Nephron progenitor cell (in vitro differentiated cells): ENCODE measurements around the gene TAAR9.

Experiments used
- DNase-seq: peaks from one replicate; pipeline ENCODE4 v3.0.0; 2021
- H3K27ac Mint-ChIP-seq: 2 replicates; pipeline ENCODE4 v1.8.0; 2021; ENCODE audit warnings: mild to moderate bottlenecking, moderate library complexity, mixed read lengths
- H3K27me3 Mint-ChIP-seq: 2 replicates; pipeline ENCODE4 v1.8.0; 2021; ENCODE audit warnings: mild to moderate bottlenecking, low read depth, mixed read lengths; ENCODE audit not compliant: poor library complexity
- H3K36me3 Mint-ChIP-seq: 2 replicates; pipeline ENCODE4 v1.8.0; 2021; ENCODE audit warnings: low read depth, mixed read lengths
- H3K4me1 Mint-ChIP-seq: 2 replicates; pipeline ENCODE4 v1.8.0; 2021; ENCODE audit warnings: mixed read lengths
- H3K4me3 Mint-ChIP-seq: 2 replicates; pipeline ENCODE4 v1.8.0; 2021; ENCODE audit warnings: mild to moderate bottlenecking, moderate library complexity, mixed read lengths
- H3K9me3 Mint-ChIP-seq: 2 replicates; pipeline ENCODE4 v1.8.0; 2021; ENCODE audit warnings: mild to moderate bottlenecking, moderate library complexity, mixed read lengths
- TF ChIP-seq, protein P1 (sequence below): fragments of 200-600 bp; sonication (generic); IDR thresholded peaks from 2 replicates; pipeline ENCODE4 v1.5.0; 2021; ENCODE audit warnings: antibody characterized with exemption

Gene TAAR9

DNA sequence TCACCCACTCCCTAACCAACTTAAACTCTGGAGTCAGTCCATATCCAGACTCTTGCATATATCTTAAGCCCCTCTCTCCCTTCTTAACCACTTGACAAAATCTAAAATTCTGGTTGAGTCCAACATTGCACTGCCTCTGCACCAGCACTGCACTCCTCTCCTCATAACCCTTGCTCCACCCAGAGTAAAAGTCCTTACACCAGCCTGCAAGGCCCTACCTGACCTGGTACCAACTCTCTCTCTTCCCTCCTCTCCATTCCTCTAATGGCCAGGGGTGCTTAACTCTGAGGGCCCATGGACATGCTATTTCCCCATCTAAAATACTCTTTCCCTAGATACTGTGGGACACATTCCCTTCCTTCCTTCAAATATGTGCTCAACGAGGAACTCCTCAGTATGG is 46.2 kb upstream of the TAAR9 start:
- Mint-ChIP-seq H3K27ac (no peak overlapping the region), H3K27me3 (peaks cover 4% of the 10 kb centered on the region), H3K4me1 (no peaks in the 10 kb centered on the region), H3K36me3 (peaks cover 42% of the 10 kb centered on the region), H3K9me3 (peaks cover 7% of the 10 kb centered on the region), H3K4me3 (no peak overlapping the region)
- DNase-seq: no peak
- TF ChIP-seq, protein P1, sequence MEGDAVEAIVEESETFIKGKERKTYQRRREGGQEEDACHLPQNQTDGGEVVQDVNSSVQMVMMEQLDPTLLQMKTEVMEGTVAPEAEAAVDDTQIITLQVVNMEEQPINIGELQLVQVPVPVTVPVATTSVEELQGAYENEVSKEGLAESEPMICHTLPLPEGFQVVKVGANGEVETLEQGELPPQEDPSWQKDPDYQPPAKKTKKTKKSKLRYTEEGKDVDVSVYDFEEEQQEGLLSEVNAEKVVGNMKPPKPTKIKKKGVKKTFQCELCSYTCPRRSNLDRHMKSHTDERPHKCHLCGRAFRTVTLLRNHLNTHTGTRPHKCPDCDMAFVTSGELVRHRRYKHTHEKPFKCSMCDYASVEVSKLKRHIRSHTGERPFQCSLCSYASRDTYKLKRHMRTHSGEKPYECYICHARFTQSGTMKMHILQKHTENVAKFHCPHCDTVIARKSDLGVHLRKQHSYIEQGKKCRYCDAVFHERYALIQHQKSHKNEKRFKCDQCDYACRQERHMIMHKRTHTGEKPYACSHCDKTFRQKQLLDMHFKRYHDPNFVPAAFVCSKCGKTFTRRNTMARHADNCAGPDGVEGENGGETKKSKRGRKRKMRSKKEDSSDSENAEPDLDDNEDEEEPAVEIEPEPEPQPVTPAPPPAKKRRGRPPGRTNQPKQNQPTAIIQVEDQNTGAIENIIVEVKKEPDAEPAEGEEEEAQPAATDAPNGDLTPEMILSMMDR: no peak

DNA sequence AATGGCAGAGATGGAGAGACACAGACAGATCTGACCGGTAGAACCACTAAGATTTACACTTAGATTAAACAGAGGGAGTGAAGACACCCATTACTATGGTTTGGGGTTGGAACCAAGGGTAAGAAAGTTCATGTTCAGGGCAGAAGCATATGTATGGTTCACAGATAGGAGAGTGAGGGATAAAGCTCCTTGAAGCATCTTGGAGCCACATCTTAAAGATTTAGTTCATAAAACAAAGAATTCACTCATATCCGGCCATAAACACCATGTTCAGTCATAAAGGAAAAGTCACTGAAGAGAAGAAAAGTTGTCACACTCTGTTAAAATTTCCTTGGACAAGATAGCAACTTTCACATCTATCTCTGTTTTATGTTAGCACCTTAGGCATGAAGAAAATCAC is 43.1 kb upstream of the TAAR9 start:
- H3K4me3 Mint-ChIP-seq: no peak overlapping the region
- DNase-seq: no peak
- peaks cover 7% of the 10 kb centered on the region for H3K9me3 Mint-ChIP-seq
- TF ChIP-seq, protein P1: no peak
- H3K36me3 Mint-ChIP-seq: peaks cover 47% of the 10 kb centered on the region
- no peaks in the 10 kb centered on the region for H3K4me1 Mint-ChIP-seq
- H3K27me3 Mint-ChIP-seq: peaks cover 3% of the 10 kb centered on the region
- no peak overlapping the region for H3K27ac Mint-ChIP-seq

DNA sequence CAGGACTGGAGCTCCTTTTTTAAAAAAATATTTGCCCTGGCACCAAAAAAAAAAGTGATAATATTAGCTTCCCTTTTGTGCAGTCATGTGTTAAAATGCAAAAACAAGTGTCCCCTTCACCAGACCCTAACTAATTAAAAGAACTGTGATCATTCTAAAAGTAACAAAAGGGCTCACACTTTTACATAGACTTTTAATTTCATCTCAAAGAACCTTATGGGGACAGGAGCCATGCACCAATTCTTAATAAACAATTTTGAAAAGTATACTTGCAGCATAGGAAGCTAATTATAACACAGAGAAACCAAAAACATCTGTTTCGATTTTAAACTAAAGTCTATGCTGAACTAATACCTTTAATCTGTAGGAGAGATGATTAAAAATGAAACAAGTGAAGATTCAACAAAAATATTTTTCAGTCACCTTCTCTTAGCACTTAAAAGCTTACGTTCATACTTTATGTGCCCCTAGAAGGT is 42.4 kb upstream of the TAAR9 start:
- Mint-ChIP-seq H3K4me1 (no peaks in the 10 kb centered on the region), H3K27me3 (peaks cover 3% of the 10 kb centered on the region), H3K27ac (no peak overlapping the region), H3K9me3 (peaks cover 7% of the 10 kb centered on the region), H3K36me3 (peaks cover 50% of the 10 kb centered on the region), H3K4me3 (no peak overlapping the region)
- DNase-seq: no peak
- TF ChIP-seq, protein P1: no peak

DNA sequence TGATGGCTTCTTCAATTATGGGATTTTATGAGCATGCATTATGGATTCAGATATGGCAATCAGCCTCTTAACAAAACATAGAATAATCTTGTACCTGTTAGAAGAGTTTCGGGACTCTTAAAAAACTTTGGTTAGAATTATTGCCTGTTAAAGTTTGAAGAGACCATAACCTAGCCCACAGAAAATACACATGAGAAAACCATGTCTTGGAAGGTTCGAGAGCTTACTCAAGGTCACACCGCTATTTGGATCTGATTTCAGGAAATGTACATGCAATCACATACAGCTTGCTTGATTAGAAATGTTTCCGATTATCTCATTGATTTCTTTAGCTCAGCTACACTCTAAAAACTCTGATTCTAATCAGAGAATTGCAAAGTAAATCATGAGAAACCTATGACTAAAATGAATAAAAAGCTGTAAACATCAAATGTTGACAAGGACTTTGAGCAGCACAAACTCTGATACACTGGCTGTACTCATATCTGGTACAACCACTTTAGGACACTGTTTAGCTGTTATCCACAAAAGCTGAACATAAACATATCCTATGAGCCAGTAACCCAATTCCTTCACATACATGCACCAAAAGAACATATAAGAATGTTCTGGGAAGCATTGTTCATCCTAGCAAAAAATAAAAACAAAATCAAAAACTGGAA is 41.4 kb upstream of the TAAR9 start:
- H3K4me1 Mint-ChIP-seq: no peaks in the 10 kb centered on the region
- no peak for DNase-seq
- no peak overlapping the region for H3K27ac Mint-ChIP-seq
- peaks cover 7% of the 10 kb centered on the region for H3K9me3 Mint-ChIP-seq
- H3K36me3 Mint-ChIP-seq: peaks cover 56% of the 10 kb centered on the region
- no peak overlapping the region for H3K4me3 Mint-ChIP-seq
- H3K27me3 Mint-ChIP-seq: peaks cover 3% of the 10 kb centered on the region
- TF ChIP-seq, protein P1: no peak

DNA sequence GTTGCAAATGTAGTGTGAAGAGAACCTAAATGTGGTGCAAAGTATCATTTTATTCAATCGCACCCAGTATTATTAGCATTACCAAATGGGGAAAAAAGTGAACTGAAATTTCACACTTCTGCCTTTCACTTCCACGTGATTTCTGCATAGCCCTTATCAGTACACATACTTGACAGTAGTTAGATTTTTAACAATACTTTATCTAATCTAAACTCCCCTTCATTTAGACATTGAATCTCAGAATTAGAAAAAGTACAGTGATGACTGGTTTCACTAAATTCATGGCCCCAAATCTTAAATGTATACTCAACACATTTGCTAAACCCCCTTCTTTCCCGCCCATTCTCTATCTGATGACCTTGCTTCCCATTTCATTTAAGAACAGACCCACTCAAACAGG is 39.4 kb upstream of the TAAR9 start:
- peaks cover 69% of the 10 kb centered on the region for H3K36me3 Mint-ChIP-seq
- H3K27me3 Mint-ChIP-seq: peaks cover 3% of the 10 kb centered on the region
- TF ChIP-seq, protein P1: no peak
- no peak for DNase-seq
- H3K4me3 Mint-ChIP-seq: no peak overlapping the region
- H3K4me1 Mint-ChIP-seq: no peaks in the 10 kb centered on the region
- no peak overlapping the region for H3K27ac Mint-ChIP-seq
- peaks cover 4% of the 10 kb centered on the region for H3K9me3 Mint-ChIP-seq

DNA sequence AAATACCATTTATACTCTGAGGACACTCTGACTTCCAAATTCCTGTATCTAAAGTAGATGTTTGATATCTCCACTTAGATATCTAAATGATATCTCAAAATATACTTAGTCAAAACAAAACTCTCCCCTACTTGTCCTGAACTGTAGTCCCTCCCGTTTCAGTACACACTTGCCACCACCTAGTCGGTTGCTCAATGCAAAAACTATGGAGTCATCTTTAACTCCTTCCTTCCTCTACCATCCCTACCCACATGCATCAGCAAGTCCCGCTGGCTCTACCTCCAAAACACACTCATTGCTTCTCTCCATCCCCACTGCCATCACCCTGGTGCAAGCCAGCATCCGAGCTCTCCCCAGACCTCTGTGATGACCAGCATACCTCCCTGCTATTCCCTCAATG is 38.3 kb upstream of the TAAR9 start:
- Mint-ChIP-seq H3K27ac (no peak overlapping the region), H3K36me3 (peaks cover 57% of the 10 kb centered on the region)

More for the DNA sequence above, 38.3 kb upstream of the TAAR9 start:
- Mint-ChIP-seq H3K4me3 (no peak overlapping the region), H3K4me1 (peaks cover 5% of the 10 kb centered on the region), H3K9me3 (no peaks in the 10 kb centered on the region), H3K27me3 (peaks cover 3% of the 10 kb centered on the region)
- DNase-seq: no peak
- TF ChIP-seq, protein P1: no peak
